Fibroblast of pulmonary artery (primary cell): ENCODE results near the gene ZFYVE19.

Source experiments
- DNase-seq: peaks from one replicate; pipeline ENCODE4 v3.0.0-alpha.2; 2010; ENCODE audit warnings: low read depth
- H3K4me3 ChIP-seq: replicated peaks from 2 replicates; pipeline ENCODE4 v1.5.1; 2011; ENCODE audit warnings: low read depth, mild to moderate bottlenecking, control low read depth, low read length, moderate library complexity
- CTCF ChIP-seq: IDR thresholded peaks from 2 replicates; pipeline ENCODE4 v1.5.1; 2011; ENCODE audit warnings: mild to moderate bottlenecking, control low read depth, low read length, inconsistent platforms; ENCODE audit errors: missing control alignments

ZFYVE19 gene

GRCh38 chr15:40829115-40829514 lies 22.2 kb downstream of the ZFYVE19 start:
- no peak for TF ChIP-seq CTCF
- H3K4me3 ChIP-seq = no peak overlapping the region
- no peak for DNase-seq

GRCh38 chr15:40830884-40831283 lies 24.0 kb downstream of the ZFYVE19 start:
- no peak for DNase-seq
- H3K4me3 ChIP-seq = no peak overlapping the region
- TF ChIP-seq CTCF = no peak

GRCh38 chr15:40831861-40832260 lies 25.0 kb downstream of the ZFYVE19 start:
- no peak for TF ChIP-seq CTCF
- no peak for DNase-seq
- no peak overlapping the region for H3K4me3 ChIP-seq

GRCh38 chr15:40832903-40833302 lies 26.0 kb downstream of the ZFYVE19 start:
- no peak for TF ChIP-seq CTCF
- H3K4me3 ChIP-seq = no peak overlapping the region
- DNase-seq = no peak

- H3K4me3 ChIP-seq = no peak overlapping the region
- TF ChIP-seq CTCF = no peak
These were observed 29.1 kb downstream of the ZFYVE19 start for GRCh38 chr15:40836020-40836419.

GRCh38 chr15:40838756-40839155 lies 31.9 kb downstream of the ZFYVE19 start:
- no peak for TF ChIP-seq CTCF
- H3K4me3 ChIP-seq = no peak overlapping the region
- DNase-seq = no peak

More at GRCh38 chr15:40836020-40836419, 29.1 kb downstream of the ZFYVE19 start:
- no peak for DNase-seq

- DNase-seq = no peak
- TF ChIP-seq CTCF = no peak
- no peak overlapping the region for H3K4me3 ChIP-seq
These were observed 34.9 kb downstream of the ZFYVE19 start for GRCh38 chr15:40841741-40842140.
